Kidney (tissue), 14 donors: Measurements from ENCODE around the gene KRTAP5-8. TPM values are rescaled to one million over a fixed set of nuclear protein-coding genes. Genes with fewer than 3 reads are reported as not detected.
"Not testable (repeated sequence)": the region's sequence is repeated elsewhere in the genome, so short reads cannot be mapped to it uniquely, and the experiment has no call there.

Source experiments
- DNase-seq, 5 donors: peaks; one replicate each; pipeline ENCODE4 v3.0.0-alpha.2; 2013 to 2020
- FAIRE-seq: peaks from 2 replicates; lab custom pipeline; 2012; peaks lifted over from hg19 to GRCh38; lab: Jason Lieb, UNC
- H3K27ac ChIP-seq, 2 donors: one replicate each; pipeline ENCODE4 v1.7.0; 2013; ENCODE audit warnings: low read depth in 2 of 2, low read length in 2 of 2, inconsistent platforms in 1 of 2
- H3K27me3 ChIP-seq: one replicate; pipeline ENCODE4 v1.7.1; 2013; ENCODE audit warnings: low read length, inconsistent platforms; ENCODE audit not compliant: control insufficient read depth, insufficient read depth
- H3K36me3 ChIP-seq, 3 donors: one replicate each; pipeline versions ENCODE4 v1.7.0 to v1.7.1; 2013; ENCODE audit warnings: low read length in 3 of 3, control low read depth in 1 of 3, inconsistent platforms in 1 of 3; ENCODE audit not compliant: insufficient read depth in 3 of 3, control insufficient read depth in 2 of 3
- H3K4me1 ChIP-seq, 3 donors: one replicate each; pipeline versions ENCODE4 v1.7.0 to v1.7.1; 2013; ENCODE audit warnings: low read length in 3 of 3, inconsistent platforms in 1 of 3, low read depth in 1 of 3; ENCODE audit not compliant: control insufficient read depth in 2 of 3, insufficient read depth in 2 of 3
- H3K4me3 ChIP-seq, 3 donors: one replicate each; pipeline versions ENCODE4 v1.7.0 to v1.8.1; 2013; ENCODE audit warnings: low read length in 3 of 3, control low read depth in 1 of 3, inconsistent platforms in 1 of 3
- H3K9ac ChIP-seq, 3 donors: one replicate each; pipeline versions ENCODE4 v1.7.0 to v1.7.1; 2013; ENCODE audit warnings: low read length in 3 of 3, control low read depth in 1 of 3, inconsistent platforms in 1 of 3
- H3K9me3 ChIP-seq, 3 donors: one replicate each; pipeline versions ENCODE4 v1.7.0 to v1.7.1; 2013; ENCODE audit warnings: low read length in 3 of 3, control low read depth in 1 of 3, inconsistent platforms in 1 of 3; ENCODE audit not compliant: control insufficient read depth in 2 of 3, insufficient read depth in 1 of 3
- intact Hi-C: fragments of 100-400 bp; cut with DNase I; formaldehyde crosslinking; loops from one replicate; pipeline ENCODE4 v1.11.1; 2022
- polyA plus RNA-seq: library from polyadenylated mRNA; stranded (reverse); fragments of 350-450 nt; fragmentation: Illumina TruSeq; extraction: RNeasy Lipid Tissue Mini Kit (QIAGEN cat#74804); gene quantifications from one replicate; pipeline ENCODE4 v1.2.3, GENCODE V29; 2014; ENCODE audit warnings: low read depth, low replicate concordance; ENCODE audit not compliant: insufficient read depth
- total RNA-seq: library from RNA; stranded (reverse); fragmentation: NEBNext Ultra II Directional; extraction: Animal tissue kit (Norgen Biotek cat#: 25700); gene quantifications from one replicate; pipeline ENCODE4 v1.2.1, GENCODE V29; 2021
- TF ChIP-seq, protein P1 (sequence below): IDR thresholded peaks from 3 replicates; pipeline ENCODE4 v1.5.1; 2012; ENCODE audit warnings: mild to moderate bottlenecking, moderate library complexity, borderline replicate concordance; ENCODE audit not compliant: insufficient read depth; ENCODE audit errors: extremely low read depth
- donor health status: control.
- donor health status: control.
- donor health status: control.
- donor health status: control.
- donor health status: control.
- donor health status: DM: yes; HTN: yes; CAD: no.
- donor health status: Normal renal cell carcinoma (clear cell type).

Gene KRTAP5-8
- total and polyA plus RNA-seq, 2 donors from 2014 or later = 0.35 to 1.8 TPM

DNA sequence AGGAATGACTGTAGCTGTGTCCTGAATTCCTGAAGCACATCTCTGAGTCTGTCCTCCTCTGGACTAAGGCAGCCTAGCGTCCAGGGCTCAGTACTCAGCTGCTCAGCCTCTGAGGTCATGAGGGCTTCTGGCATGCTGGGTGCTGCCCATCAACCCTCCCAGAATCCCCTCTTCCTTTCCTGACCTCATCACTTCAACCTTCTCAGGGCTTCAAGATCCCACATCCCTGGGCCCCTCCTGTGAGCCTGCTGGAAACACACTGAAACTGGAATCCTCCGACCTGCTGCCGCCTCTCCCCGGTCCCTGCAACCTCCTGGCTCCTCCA, 803 bp downstream of the KRTAP5-8 start:
- no peak for FAIRE-seq
- no peaks in the 10 kb centered on the region for H3K9me3 ChIP-seq
- no peak overlapping the region for H3K27ac ChIP-seq
- TF ChIP-seq, protein P1, sequence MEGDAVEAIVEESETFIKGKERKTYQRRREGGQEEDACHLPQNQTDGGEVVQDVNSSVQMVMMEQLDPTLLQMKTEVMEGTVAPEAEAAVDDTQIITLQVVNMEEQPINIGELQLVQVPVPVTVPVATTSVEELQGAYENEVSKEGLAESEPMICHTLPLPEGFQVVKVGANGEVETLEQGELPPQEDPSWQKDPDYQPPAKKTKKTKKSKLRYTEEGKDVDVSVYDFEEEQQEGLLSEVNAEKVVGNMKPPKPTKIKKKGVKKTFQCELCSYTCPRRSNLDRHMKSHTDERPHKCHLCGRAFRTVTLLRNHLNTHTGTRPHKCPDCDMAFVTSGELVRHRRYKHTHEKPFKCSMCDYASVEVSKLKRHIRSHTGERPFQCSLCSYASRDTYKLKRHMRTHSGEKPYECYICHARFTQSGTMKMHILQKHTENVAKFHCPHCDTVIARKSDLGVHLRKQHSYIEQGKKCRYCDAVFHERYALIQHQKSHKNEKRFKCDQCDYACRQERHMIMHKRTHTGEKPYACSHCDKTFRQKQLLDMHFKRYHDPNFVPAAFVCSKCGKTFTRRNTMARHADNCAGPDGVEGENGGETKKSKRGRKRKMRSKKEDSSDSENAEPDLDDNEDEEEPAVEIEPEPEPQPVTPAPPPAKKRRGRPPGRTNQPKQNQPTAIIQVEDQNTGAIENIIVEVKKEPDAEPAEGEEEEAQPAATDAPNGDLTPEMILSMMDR = no peak
- H3K36me3 ChIP-seq = no peaks in the 10 kb centered on the region
- intact Hi-C loops = no loop called here
- no peaks in the 10 kb centered on the region for H3K27me3 ChIP-seq
- H3K4me1 ChIP-seq = peaks cover 0 to 5% (median 0%) of the 10 kb centered on the region in 3 donors
- H3K9ac ChIP-seq = no peak overlapping the region
- no peak overlapping the region for H3K4me3 ChIP-seq
- peak in 2 of 5 donors; percentile 7 to 26 for DNase-seq

DNA sequence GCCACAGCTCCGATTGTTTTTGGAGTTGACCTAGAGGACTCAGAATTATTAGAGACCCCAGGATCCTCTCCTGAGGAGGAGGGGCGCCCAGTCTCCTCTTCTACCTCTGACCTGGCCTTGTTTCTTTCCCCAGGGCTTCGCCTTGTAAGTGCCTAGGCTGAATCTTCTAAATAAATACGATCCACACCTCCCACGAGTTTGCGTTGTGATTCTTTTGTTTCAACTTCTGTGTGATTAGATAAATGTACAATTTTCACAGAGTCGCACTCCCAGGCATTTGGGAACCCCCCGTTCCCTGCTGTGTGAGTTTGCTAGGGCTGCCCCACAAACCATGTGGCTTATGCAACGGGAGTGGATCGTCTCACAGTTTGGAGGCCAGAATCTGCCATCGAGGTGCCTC, 1.2 kb downstream of the KRTAP5-8 start:
- H3K9me3 ChIP-seq = no peaks in the 10 kb centered on the region
- no peaks in the 10 kb centered on the region for H3K27me3 ChIP-seq
- TF ChIP-seq, protein P1 = no peak
- H3K4me3 ChIP-seq = no peak overlapping the region
- H3K27ac ChIP-seq = no peak overlapping the region
- no peaks in the 10 kb centered on the region for H3K36me3 ChIP-seq
- H3K9ac ChIP-seq = no peak overlapping the region
- FAIRE-seq = no peak
- peaks cover 0 to 5% (median 0%) of the 10 kb centered on the region in 3 donors for H3K4me1 ChIP-seq
- DNase-seq = no peak
- intact Hi-C loops = no loop called here

DNA sequence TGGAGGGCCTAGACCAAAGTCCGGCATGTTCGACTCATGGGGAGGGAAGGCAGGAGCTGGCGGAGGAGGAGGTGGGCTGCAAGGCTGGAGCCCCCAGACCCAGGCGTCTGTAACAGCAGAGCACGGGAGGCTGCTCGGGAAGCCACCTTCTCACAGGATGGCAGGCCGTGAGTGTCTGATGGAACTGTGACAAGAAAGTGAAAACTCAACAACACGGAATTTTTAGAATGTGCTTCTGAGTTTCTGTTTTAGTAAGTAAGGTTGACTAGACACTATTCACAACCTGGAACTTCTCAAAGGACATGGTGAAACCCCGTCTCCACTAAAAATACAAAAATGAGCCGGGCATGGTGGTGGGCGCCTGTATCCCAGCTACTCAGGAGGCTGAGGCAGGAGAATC, 2.1 kb downstream of the KRTAP5-8 start:
- H3K27ac ChIP-seq, H3K36me3 ChIP-seq, H3K27me3 ChIP-seq, intact Hi-C loops, H3K9me3 ChIP-seq, H3K9ac ChIP-seq, DNase-seq, FAIRE-seq, H3K4me1 ChIP-seq, H3K4me3 ChIP-seq: not testable (repeated sequence)

DNA sequence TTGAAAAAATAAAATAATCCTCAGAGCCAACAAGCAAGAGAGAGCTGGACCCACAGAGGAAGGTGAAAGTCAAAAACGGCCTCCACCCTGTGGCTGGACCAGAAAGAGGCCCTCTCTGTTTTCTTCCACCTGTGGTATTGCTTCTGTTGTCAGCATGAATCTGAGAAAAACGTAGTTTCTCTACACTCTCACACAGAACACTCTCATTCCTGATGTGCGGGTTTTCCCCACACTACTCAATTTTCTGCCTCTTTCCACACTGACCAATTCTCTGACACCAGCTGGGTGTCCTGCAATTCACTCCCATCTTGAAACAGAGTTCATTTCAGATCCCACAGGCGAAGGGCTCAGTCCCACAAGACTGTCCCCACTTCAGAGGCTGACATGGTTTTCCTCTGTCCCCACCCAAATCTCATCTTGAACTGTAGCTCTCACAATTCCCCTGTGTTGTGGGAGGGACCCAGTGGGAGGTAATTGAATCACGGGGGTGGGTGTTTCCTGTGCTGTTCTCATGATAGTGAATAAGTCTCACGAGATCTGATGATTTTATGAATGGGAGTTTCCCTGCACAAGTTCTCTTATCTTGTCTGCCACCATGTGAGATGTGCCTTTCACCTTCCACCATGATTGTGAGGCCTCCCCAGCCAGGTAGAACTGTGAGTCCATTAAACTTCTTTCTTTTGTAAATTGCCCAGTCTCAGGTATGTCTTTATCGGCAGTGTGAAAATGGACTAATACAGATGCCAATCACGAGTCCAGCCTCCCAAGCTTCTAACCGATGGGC, 2.9 kb downstream of the KRTAP5-8 start:
- H3K4me3 ChIP-seq, DNase-seq, FAIRE-seq, H3K27ac ChIP-seq, H3K4me1 ChIP-seq, H3K9ac ChIP-seq, H3K27me3 ChIP-seq, H3K36me3 ChIP-seq, intact Hi-C loops, H3K9me3 ChIP-seq: not testable (repeated sequence)
